WTC11 (cell line): Measurements from ENCODE around the gene EGFR. TPM values are rescaled to one million over a fixed set of nuclear protein-coding genes. Genes with fewer than 3 reads are reported as not detected.

Experiments used
- ATAC-seq: fragments of 200-7000 bp; cut with Tn5 transposase; 2 replicates; pipeline ENCODE4 v1.10.0; 2021; ENCODE audit warnings: mild to moderate bottlenecking, moderate library complexity
- CTCF ChIA-PET: fragments of 300-600 bp; sonication (Branson Sonifier 250); formaldehyde crosslinking; loops from one replicate; lab custom pipeline; 2021; ENCODE audit warnings: antibody characterized with exemption; lab: Charles Lee
- POLR2A ChIA-PET: fragments of 350-600 bp; sonication (Branson Sonifier 250); formaldehyde crosslinking; loops from one replicate; lab custom pipeline; 2021; ENCODE audit warnings: antibody characterized with exemption; lab: Charles Lee
- DNase-seq: peaks from one replicate; pipeline ENCODE4 v3.0.0; 2021; ENCODE audit warnings: low spot score
- H3K27ac Mint-ChIP-seq: 2 replicates; pipeline ENCODE4 v1.8.0; 2021; ENCODE audit warnings: mixed read lengths
- H3K27me3 Mint-ChIP-seq: 2 replicates; pipeline ENCODE4 v1.8.0; 2021; ENCODE audit warnings: low read depth, mild to moderate bottlenecking, moderate library complexity, mixed read lengths
- H3K36me3 Mint-ChIP-seq: 2 replicates; pipeline ENCODE4 v1.8.0; 2021; ENCODE audit warnings: mixed read lengths
- H3K4me1 Mint-ChIP-seq: 2 replicates; pipeline ENCODE4 v1.8.0; 2022; ENCODE audit warnings: mixed read lengths
- H3K4me3 Mint-ChIP-seq: 2 replicates; pipeline ENCODE4 v1.8.0; 2021; ENCODE audit warnings: mild to moderate bottlenecking, moderate library complexity, mixed read lengths
- H3K9me3 Mint-ChIP-seq: 2 replicates; pipeline ENCODE4 v1.8.0; 2021; ENCODE audit warnings: mixed read lengths
- ATF1 ChIP-seq: sonication (generic); formaldehyde crosslinking; IDR thresholded peaks from 2 replicates; pipeline ENCODE4 v1.8.1; 2023; ENCODE audit warnings: mild to moderate bottlenecking, moderate library complexity, missing genetic modification reagents
- CBFB ChIP-seq: sonication (generic); formaldehyde crosslinking; IDR thresholded peaks from 2 replicates; pipeline ENCODE4 v1.8.1; 2022; ENCODE audit warnings: mild to moderate bottlenecking, low read depth, missing genetic modification reagents
- CDX4 ChIP-seq: fragments of 250-450 bp; sonication (Bioruptor Pico); IDR thresholded peaks from 2 replicates; pipeline ENCODE4 v1.9.0; 2021; ENCODE audit warnings: moderate library complexity, mild to moderate bottlenecking, inconsistent platforms, borderline replicate concordance
- CREB1 ChIP-seq: sonication (generic); formaldehyde crosslinking; IDR thresholded peaks from 2 replicates; pipeline ENCODE4 v1.8.0; 2023; ENCODE audit warnings: mild to moderate bottlenecking, missing genetic modification reagents
- E2F5 ChIP-seq: sonication (generic); formaldehyde crosslinking; IDR thresholded peaks from 2 replicates; pipeline ENCODE4 v1.8.1; 2022; ENCODE audit warnings: mild to moderate bottlenecking, moderate library complexity, missing genetic modification reagents
- EMX1 ChIP-seq: fragments of 250-450 bp; sonication (Bioruptor Pico); IDR thresholded peaks from 2 replicates; pipeline ENCODE4 v1.8.0; 2021; ENCODE audit warnings: mild to moderate bottlenecking
- FOXJ3 ChIP-seq: sonication (generic); formaldehyde crosslinking; IDR thresholded peaks from 2 replicates; pipeline ENCODE4 v1.9.0; 2021; ENCODE audit warnings: missing genetic modification reagents, mild to moderate bottlenecking, borderline replicate concordance
- GTF2I ChIP-seq: fragments of 250-450 bp; sonication (Bioruptor Pico); conservative IDR thresholded peaks from 2 replicates; pipeline ENCODE4 v1.4.0; 2021; ENCODE audit warnings: mild to moderate bottlenecking
- IRF2 ChIP-seq: sonication (generic); formaldehyde crosslinking; IDR thresholded peaks from 2 replicates; pipeline ENCODE4 v1.8.0; 2022; ENCODE audit warnings: low read depth, missing genetic modification reagents, borderline replicate concordance
- KAT7 ChIP-seq: sonication (generic); formaldehyde crosslinking; IDR thresholded peaks from 2 replicates; pipeline ENCODE4 v1.8.1; 2023; ENCODE audit warnings: missing genetic modification reagents, mild to moderate bottlenecking, borderline replicate concordance
- PRRX2 ChIP-seq: fragments of 250-450 bp; sonication (Bioruptor Pico); IDR thresholded peaks from 2 replicates; pipeline ENCODE4 v1.8.0; 2021; ENCODE audit warnings: mild to moderate bottlenecking
- TEAD1 ChIP-seq: sonication (generic); formaldehyde crosslinking; IDR thresholded peaks from 2 replicates; pipeline ENCODE4 v1.8.0; 2022; ENCODE audit warnings: mild to moderate bottlenecking, missing genetic modification reagents
- ZNF317 ChIP-seq: sonication (generic); formaldehyde crosslinking; IDR thresholded peaks from 2 replicates; pipeline ENCODE4 v1.8.1; 2023; ENCODE audit warnings: low read depth, mild to moderate bottlenecking, moderate library complexity, missing genetic modification reagents, borderline replicate concordance
- total RNA-seq: library from RNA; stranded (reverse); gene quantifications from 3 replicates; pipeline ENCODE4 v1.2.3, GENCODE V29; 2021
- TF ChIP-seq, protein P1 (sequence below): sonication (generic); formaldehyde crosslinking; IDR thresholded peaks from 2 replicates; pipeline ENCODE4 v1.8.0; 2022; ENCODE audit warnings: mild to moderate bottlenecking, missing genetic modification reagents
- TF ChIP-seq, protein P2 (sequence below): sonication (generic); formaldehyde crosslinking; conservative IDR thresholded peaks from 2 replicates; pipeline ENCODE4 v1.8.1; 2022; ENCODE audit warnings: mild to moderate bottlenecking, missing genetic modification reagents
- TF ChIP-seq, protein P3 (sequence below): sonication (generic); formaldehyde crosslinking; IDR thresholded peaks from 2 replicates; pipeline ENCODE4 v1.8.0; 2022; ENCODE audit warnings: mild to moderate bottlenecking, missing genetic modification reagents
- TF ChIP-seq, protein P4 (sequence below): sonication (generic); formaldehyde crosslinking; IDR thresholded peaks from 2 replicates; pipeline ENCODE4 v1.8.1; 2022; ENCODE audit warnings: missing genetic modification reagents, borderline replicate concordance
- TF ChIP-seq, protein P5 (sequence below): fragments of 250-450 bp; sonication (Bioruptor Pico); IDR thresholded peaks from 2 replicates; pipeline ENCODE4 v2.1.2; 2022; ENCODE audit warnings: mild to moderate bottlenecking, moderate library complexity
- TF ChIP-seq, protein P6 (sequence below): sonication (generic); formaldehyde crosslinking; IDR thresholded peaks from 2 replicates; pipeline ENCODE4 v1.8.1; 2023; ENCODE audit warnings: mild to moderate bottlenecking, missing genetic modification reagents, moderate library complexity
- TF ChIP-seq, protein P7 (sequence below): sonication (generic); formaldehyde crosslinking; IDR thresholded peaks from 2 replicates; pipeline ENCODE4 v1.8.1; 2022; ENCODE audit warnings: low read depth, missing genetic modification reagents, borderline replicate concordance

The EGFR gene
- total RNA-seq, 1 experiment from 2014 or later: 5.9 TPM

GRCh38 chr7:55140221-55140940 lies 121.6 kb downstream of the EGFR start (continued):
- TF ChIP-seq, protein P1, sequence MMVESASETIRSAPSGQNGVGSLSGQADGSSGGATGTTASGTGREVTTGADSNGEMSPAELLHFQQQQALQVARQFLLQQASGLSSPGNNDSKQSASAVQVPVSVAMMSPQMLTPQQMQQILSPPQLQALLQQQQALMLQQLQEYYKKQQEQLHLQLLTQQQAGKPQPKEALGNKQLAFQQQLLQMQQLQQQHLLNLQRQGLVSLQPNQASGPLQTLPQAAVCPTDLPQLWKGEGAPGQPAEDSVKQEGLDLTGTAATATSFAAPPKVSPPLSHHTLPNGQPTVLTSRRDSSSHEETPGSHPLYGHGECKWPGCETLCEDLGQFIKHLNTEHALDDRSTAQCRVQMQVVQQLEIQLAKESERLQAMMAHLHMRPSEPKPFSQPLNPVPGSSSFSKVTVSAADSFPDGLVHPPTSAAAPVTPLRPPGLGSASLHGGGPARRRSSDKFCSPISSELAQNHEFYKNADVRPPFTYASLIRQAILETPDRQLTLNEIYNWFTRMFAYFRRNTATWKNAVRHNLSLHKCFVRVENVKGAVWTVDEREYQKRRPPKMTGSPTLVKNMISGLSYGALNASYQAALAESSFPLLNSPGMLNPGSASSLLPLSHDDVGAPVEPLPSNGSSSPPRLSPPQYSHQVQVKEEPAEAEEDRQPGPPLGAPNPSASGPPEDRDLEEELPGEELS (CRISPR knock-in tag): no peak
- TF ChIP-seq IRF2 (CRISPR knock-in tag) (no peak), CBFB (CRISPR knock-in tag) (no peak), E2F5 (CRISPR knock-in tag) (no peak), ATF1 (CRISPR knock-in tag) (no peak)
- TF ChIP-seq, protein P2, sequence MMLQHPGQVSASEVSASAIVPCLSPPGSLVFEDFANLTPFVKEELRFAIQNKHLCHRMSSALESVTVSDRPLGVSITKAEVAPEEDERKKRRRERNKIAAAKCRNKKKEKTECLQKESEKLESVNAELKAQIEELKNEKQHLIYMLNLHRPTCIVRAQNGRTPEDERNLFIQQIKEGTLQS: no peak

DNA sequence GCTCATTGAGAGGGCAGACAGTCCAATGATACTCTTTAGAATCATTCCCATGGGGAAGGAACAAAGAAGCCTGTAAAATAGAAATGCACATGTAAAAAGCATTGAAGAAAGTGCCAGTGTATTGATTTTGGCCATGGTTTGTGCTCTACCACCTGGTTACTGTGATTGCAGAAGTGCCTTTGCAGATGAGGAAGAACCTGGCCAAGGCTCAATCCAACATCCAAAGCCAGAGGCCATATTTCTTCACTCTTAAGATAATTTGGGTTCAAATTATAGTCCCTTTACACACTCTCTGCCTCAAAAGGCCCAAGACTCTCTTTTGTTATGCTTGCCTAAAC lies 122.1 kb downstream of the EGFR start:
- DNase-seq (no peak), ATAC-seq (no peak)
- H3K9me3 Mint-ChIP-seq: peaks cover 11% of the 10 kb centered on the region
- no peak overlapping the region for H3K4me3 Mint-ChIP-seq
- no peaks in the 10 kb centered on the region for H3K27me3 Mint-ChIP-seq
- TF ChIP-seq CDX4 (CRISPR knock-in tag): no peak
- TF ChIP-seq KAT7: no peak
- TF ChIP-seq EMX1: no peak
- TF ChIP-seq, protein P3, sequence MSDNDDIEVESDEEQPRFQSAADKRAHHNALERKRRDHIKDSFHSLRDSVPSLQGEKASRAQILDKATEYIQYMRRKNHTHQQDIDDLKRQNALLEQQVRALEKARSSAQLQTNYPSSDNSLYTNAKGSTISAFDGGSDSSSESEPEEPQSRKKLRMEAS (CRISPR knock-in tag): no peak
- TF ChIP-seq, protein P4, sequence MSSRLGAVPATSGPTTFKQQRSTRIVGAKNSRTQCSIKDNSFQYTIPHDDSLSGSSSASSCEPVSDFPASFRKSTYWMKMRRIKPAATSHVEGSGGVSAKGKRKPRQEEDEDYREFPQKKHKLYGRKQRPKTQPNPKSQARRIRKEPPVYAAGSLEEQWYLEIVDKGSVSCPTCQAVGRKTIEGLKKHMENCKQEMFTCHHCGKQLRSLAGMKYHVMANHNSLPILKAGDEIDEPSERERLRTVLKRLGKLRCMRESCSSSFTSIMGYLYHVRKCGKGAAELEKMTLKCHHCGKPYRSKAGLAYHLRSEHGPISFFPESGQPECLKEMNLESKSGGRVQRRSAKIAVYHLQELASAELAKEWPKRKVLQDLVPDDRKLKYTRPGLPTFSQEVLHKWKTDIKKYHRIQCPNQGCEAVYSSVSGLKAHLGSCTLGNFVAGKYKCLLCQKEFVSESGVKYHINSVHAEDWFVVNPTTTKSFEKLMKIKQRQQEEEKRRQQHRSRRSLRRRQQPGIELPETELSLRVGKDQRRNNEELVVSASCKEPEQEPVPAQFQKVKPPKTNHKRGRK (CRISPR knock-in tag): no peak
- TF ChIP-seq, protein P5, sequence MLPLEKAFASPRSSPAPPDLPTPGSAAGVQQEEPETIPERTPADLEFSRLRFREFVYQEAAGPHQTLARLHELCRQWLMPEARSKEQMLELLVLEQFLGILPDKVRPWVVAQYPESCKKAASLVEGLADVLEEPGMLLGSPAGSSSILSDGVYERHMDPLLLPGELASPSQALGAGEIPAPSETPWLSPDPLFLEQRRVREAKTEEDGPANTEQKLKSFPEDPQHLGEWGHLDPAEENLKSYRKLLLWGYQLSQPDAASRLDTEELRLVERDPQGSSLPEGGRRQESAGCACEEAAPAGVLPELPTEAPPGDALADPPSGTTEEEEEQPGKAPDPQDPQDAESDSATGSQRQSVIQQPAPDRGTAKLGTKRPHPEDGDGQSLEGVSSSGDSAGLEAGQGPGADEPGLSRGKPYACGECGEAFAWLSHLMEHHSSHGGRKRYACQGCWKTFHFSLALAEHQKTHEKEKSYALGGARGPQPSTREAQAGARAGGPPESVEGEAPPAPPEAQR (CRISPR knock-in tag): no peak
- TF ChIP-seq ZNF317 (CRISPR knock-in tag): no peak
- no peak for TF ChIP-seq TEAD1 (CRISPR knock-in tag)
- TF ChIP-seq PRRX2 (CRISPR knock-in tag): no peak
- TF ChIP-seq FOXJ3 (CRISPR knock-in tag): no peak
- TF ChIP-seq, protein P6, sequence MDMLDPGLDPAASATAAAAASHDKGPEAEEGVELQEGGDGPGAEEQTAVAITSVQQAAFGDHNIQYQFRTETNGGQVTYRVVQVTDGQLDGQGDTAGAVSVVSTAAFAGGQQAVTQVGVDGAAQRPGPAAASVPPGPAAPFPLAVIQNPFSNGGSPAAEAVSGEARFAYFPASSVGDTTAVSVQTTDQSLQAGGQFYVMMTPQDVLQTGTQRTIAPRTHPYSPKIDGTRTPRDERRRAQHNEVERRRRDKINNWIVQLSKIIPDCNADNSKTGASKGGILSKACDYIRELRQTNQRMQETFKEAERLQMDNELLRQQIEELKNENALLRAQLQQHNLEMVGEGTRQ: no peak
- TF ChIP-seq, protein P7, sequence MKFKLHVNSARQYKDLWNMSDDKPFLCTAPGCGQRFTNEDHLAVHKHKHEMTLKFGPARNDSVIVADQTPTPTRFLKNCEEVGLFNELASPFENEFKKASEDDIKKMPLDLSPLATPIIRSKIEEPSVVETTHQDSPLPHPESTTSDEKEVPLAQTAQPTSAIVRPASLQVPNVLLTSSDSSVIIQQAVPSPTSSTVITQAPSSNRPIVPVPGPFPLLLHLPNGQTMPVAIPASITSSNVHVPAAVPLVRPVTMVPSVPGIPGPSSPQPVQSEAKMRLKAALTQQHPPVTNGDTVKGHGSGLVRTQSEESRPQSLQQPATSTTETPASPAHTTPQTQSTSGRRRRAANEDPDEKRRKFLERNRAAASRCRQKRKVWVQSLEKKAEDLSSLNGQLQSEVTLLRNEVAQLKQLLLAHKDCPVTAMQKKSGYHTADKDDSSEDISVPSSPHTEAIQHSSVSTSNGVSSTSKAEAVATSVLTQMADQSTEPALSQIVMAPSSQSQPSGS (CRISPR knock-in tag): no peak
- TF ChIP-seq CREB1 (CRISPR knock-in tag): no peak
- no peak for TF ChIP-seq GTF2I (CRISPR knock-in tag)
- H3K27ac Mint-ChIP-seq: no peak overlapping the region
- CTCF ChIA-PET: no interaction called here
- POLR2A ChIA-PET: no interaction called here
- peaks cover 4% of the 10 kb centered on the region; the same call in 1 of the 2 replicates for H3K36me3 Mint-ChIP-seq
- H3K4me1 Mint-ChIP-seq: peaks cover 3% of the 10 kb centered on the region; the same call in 1 of the 2 replicates
